SKM-1 (cell line): ENCODE measurements around the gene SLC24A3.

ENCODE experiments used
- DNase-seq: peaks from one replicate; lab custom pipeline; 2025; ENCODE audit not compliant: unreplicated experiment; lab: John Stamatoyannopoulos, UW

Gene SLC24A3

GRCh38 chr20:19301142-19301541, 88.7 kb downstream of the SLC24A3 start:
- DNase-seq: no peak

GRCh38 chr20:19301843-19302242, 89.4 kb downstream of the SLC24A3 start:
- no peak for DNase-seq

GRCh38 chr20:19302714-19303113, 90.3 kb downstream of the SLC24A3 start:
- no peak for DNase-seq

GRCh38 chr20:19304389-19304788, 91.9 kb downstream of the SLC24A3 start:
- no peak for DNase-seq

- no peak for DNase-seq
These were observed 92.5 kb downstream of the SLC24A3 start for GRCh38 chr20:19304886-19305415.

- DNase-seq: no peak
These were observed 95.7 kb downstream of the SLC24A3 start for GRCh38 chr20:19308146-19308545.

- no peak for DNase-seq
These were observed 98.1 kb downstream of the SLC24A3 start for GRCh38 chr20:19310541-19310940.

- DNase-seq: no peak
These were observed 101.1 kb downstream of the SLC24A3 start for GRCh38 chr20:19313342-19314069.

GRCh38 chr20:19314621-19315020, 102.2 kb downstream of the SLC24A3 start:
- DNase-seq: no peak

GRCh38 chr20:19317237-19318069, 105.0 kb downstream of the SLC24A3 start:
- DNase-seq: no peak

- no peak for DNase-seq
These were observed 106.2 kb downstream of the SLC24A3 start for GRCh38 chr20:19318610-19319009.

- no peak for DNase-seq
These were observed 107.6 kb downstream of the SLC24A3 start for GRCh38 chr20:19320005-19320404.

GRCh38 chr20:19321176-19321575, 108.7 kb downstream of the SLC24A3 start:
- no peak for DNase-seq

GRCh38 chr20:19322061-19322985, 109.9 kb downstream of the SLC24A3 start:
- DNase-seq: no peak

GRCh38 chr20:19327401-19327800, 115.0 kb downstream of the SLC24A3 start:
- no peak for DNase-seq

GRCh38 chr20:19328676-19329075, 116.2 kb downstream of the SLC24A3 start:
- no peak for DNase-seq

- DNase-seq: no peak
These were observed 117.6 kb downstream of the SLC24A3 start for GRCh38 chr20:19330038-19330437.

GRCh38 chr20:19330731-19331130, 118.3 kb downstream of the SLC24A3 start:
- no peak for DNase-seq

- DNase-seq: no peak
These were observed 121.1 kb downstream of the SLC24A3 start for GRCh38 chr20:19333563-19333962.

- DNase-seq: no peak
These were observed 122.9 kb downstream of the SLC24A3 start for GRCh38 chr20:19335341-19335740.

- DNase-seq: no peak
These were observed 123.5 kb downstream of the SLC24A3 start for GRCh38 chr20:19335916-19336315.
